Ramos (cell line): ENCODE data around the gene HLA-DOB.

ENCODE experiments used
- in situ Hi-C: fragments of 300-500 bp; cut with MboI; formaldehyde crosslinking; loops from one replicate; pipeline ENCODE4 v1.14.3; 2022; ENCODE audit warnings: low sequenced_read_pairs; ENCODE audit not compliant: unreplicated experiment

HLA-DOB gene

GRCh38 chr6:32843979-32844838 lies 27.4 kb upstream of the HLA-DOB start, which contains the start of gene PSMB8:
PSMB8 (minus strand) TSS chr6:32844047; CDS start chr6:32843996, 51 bp downstream.
- in situ Hi-C loops = no loop called here

- in situ Hi-C loops = no loop called here
These were observed 26.7 kb upstream of the HLA-DOB start for GRCh38 chr6:32843331-32843978.

- in situ Hi-C loops = no loop called here
These were observed 25.9 kb upstream of the HLA-DOB start for GRCh38 chr6:32842690-32843089.

GRCh38 chr6:32842021-32842650 lies 25.3 kb upstream of the HLA-DOB start:
- in situ Hi-C loops = no loop called here

GRCh38 chr6:32840604-32841246 lies 23.9 kb upstream of the HLA-DOB start:
- in situ Hi-C loops = no loop called here

GRCh38 chr6:32839356-32839755 lies 22.6 kb upstream of the HLA-DOB start:
- in situ Hi-C loops = no loop called here

GRCh38 chr6:32838114-32838958 lies 21.5 kb upstream of the HLA-DOB start, which contains the start of gene TAP2:
TAP2 (minus strand) TSS chr6:32838739; CDS start chr6:32838233, 506 bp downstream.
- in situ Hi-C loops = no loop called here

GRCh38 chr6:32837651-32838113 lies 20.9 kb upstream of the HLA-DOB start:
- in situ Hi-C loops = no loop called here

- in situ Hi-C loops = no loop called here
These were observed 20.1 kb upstream of the HLA-DOB start for GRCh38 chr6:32836873-32837272.

- in situ Hi-C loops = no loop called here
These were observed 18.5 kb upstream of the HLA-DOB start for GRCh38 chr6:32835167-32835893.

- in situ Hi-C loops = no loop called here
These were observed 16.9 kb upstream of the HLA-DOB start for GRCh38 chr6:32833664-32834063.

- in situ Hi-C loops = no loop called here
These were observed 15.7 kb upstream of the HLA-DOB start for GRCh38 chr6:32832535-32832934.

GRCh38 chr6:32830936-32831335 lies 14.1 kb upstream of the HLA-DOB start:
- in situ Hi-C loops = no loop called here

- in situ Hi-C loops = no loop called here
These were observed 13.2 kb upstream of the HLA-DOB start for GRCh38 chr6:32830017-32830416.

- in situ Hi-C loops = no loop called here
These were observed 12.7 kb upstream of the HLA-DOB start for GRCh38 chr6:32829495-32829894.

GRCh38 chr6:32827025-32827424 lies 10.2 kb upstream of the HLA-DOB start:
- in situ Hi-C loops = no loop called here

- in situ Hi-C loops = no loop called here
These were observed 9.2 kb upstream of the HLA-DOB start for GRCh38 chr6:32825966-32826365.

- in situ Hi-C loops = no loop called here
These were observed 2.9 kb upstream of the HLA-DOB start for GRCh38 chr6:32819729-32820128.

GRCh38 chr6:32818867-32819266 lies 2.1 kb upstream of the HLA-DOB start:
- in situ Hi-C loops = no loop called here
